AG04450 (cell line): ENCODE data around the gene PRKD3. TPM values are rescaled to one million over a fixed set of nuclear protein-coding genes. Genes with fewer than 3 reads are reported as not detected.

Experiments used
- CTCF ChIA-PET: fragments of 300-600, 350-600 bp; formaldehyde crosslinking; extraction: SDS; loops from one replicate; lab custom pipeline; 2022; ENCODE audit warnings: antibody characterized with exemption, inconsistent platforms; lab: Charles Lee
- POLR2A ChIA-PET: fragments of 350-600 bp; formaldehyde crosslinking; extraction: SDS; loops from one replicate; lab custom pipeline; 2021; ENCODE audit warnings: antibody characterized with exemption, inconsistent platforms; lab: Yijun Ruan, JAX
- DNase-seq: peaks from one replicate; pipeline ENCODE4 v3.0.0-alpha.2; 2011; ENCODE audit warnings: low read depth, low spot score
- H3K27ac ChIP-seq: one replicate; pipeline ENCODE4 v1.5.1; 2012; ENCODE audit warnings: low read depth, low read length, control low read depth
- H3K27me3 ChIP-seq: one replicate; pipeline ENCODE4 v1.6.0; 2012; ENCODE audit warnings: low read length; ENCODE audit not compliant: control insufficient read depth, insufficient read depth
- H3K4me3 ChIP-seq: 2 replicates; pipeline ENCODE4 v1.5.1; 2011; ENCODE audit warnings: mild to moderate bottlenecking, low read depth, low read length, control low read depth
- H3K9me3 ChIP-seq: 2 replicates; pipeline ENCODE4 v1.5.1; 2012; ENCODE audit warnings: low read length; ENCODE audit not compliant: control insufficient read depth, insufficient read depth
- CTCF ChIP-seq: IDR thresholded peaks from 2 replicates; pipeline ENCODE4 v1.5.1; 2011; ENCODE audit warnings: low read depth, low read length, control low read depth, inconsistent platforms
- polyA plus RNA-seq: library from polyadenylated mRNA; depleted of rRNA; stranded (reverse); fragments of >200 nt; gene quantifications from 2 replicates; pipeline ENCODE4 v1.2.3, GENCODE V29; 2011

The PRKD3 gene
- polyA plus RNA-seq, 1 experiment: 49.5 TPM

DNA sequence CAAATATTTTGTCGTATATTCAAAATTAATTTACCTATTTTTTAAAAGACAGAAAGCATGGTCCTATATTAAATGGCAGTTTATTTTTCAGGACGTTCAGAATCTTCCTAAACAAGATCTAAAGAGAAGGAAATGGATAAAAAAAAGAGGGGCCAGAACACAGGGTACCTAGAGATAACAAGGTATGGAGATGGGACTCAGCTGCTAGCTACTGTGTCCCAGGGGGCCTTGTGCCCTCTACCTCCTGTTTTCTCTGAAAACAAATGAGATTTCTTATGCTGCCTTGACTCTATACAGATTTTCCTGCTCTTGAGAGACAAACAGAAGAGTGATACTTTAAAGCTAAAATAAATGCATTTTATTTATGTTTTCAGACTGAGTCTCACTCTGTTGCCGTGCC, 9.3 kb downstream of the PRKD3 start:
- Histone ChIP-seq H3K4me3 (no peak overlapping the region), H3K27me3 (no peaks in the 10 kb centered on the region), H3K9me3 (no peaks in the 10 kb centered on the region), H3K27ac (no peak overlapping the region)
- ChIA-PET CTCF (no interaction called here), POLR2A (interaction anchor here (0.6 kb wide), 1 partner anchor 487 kb away, joined by 3 read pairs; no protein-coding TSS in a partner anchor)
- no peak for TF ChIP-seq CTCF
- DNase-seq: no peak

GRCh38 chr2:37307500-37307899, 17.1 kb downstream of the PRKD3 start:
- ChIA-PET POLR2A (no interaction called here), CTCF (no interaction called here)

GRCh38 chr2:37306024-37306423, 18.6 kb downstream of the PRKD3 start:
- Histone ChIP-seq H3K27me3 (no peaks in the 10 kb centered on the region), H3K9me3 (peaks cover 5% of the 10 kb centered on the region; the same call in 1 of the 2 replicates), H3K27ac (no peak overlapping the region), H3K4me3 (no peak overlapping the region)
- CTCF ChIA-PET: no interaction called here
- POLR2A ChIA-PET: no interaction called here
- TF ChIP-seq CTCF: no peak
- no peak for DNase-seq

More at GRCh38 chr2:37307500-37307899, 17.1 kb downstream of the PRKD3 start:
- H3K4me3 ChIP-seq: no peak overlapping the region
- DNase-seq: no peak
- H3K27me3 ChIP-seq: no peaks in the 10 kb centered on the region
- H3K27ac ChIP-seq: no peak overlapping the region
- peaks cover 5% of the 10 kb centered on the region; the same call in 1 of the 2 replicates for H3K9me3 ChIP-seq
- no peak for TF ChIP-seq CTCF

GRCh38 chr2:37302701-37303252, 21.9 kb downstream of the PRKD3 start:
- ChIA-PET POLR2A (no interaction called here), CTCF (no interaction called here)
- Histone ChIP-seq H3K4me3 (no peak overlapping the region), H3K9me3 (peaks cover 5% of the 10 kb centered on the region; the same call in 1 of the 2 replicates), H3K27ac (no peak overlapping the region), H3K27me3 (no peaks in the 10 kb centered on the region)
- no peak for TF ChIP-seq CTCF
- DNase-seq: no peak

DNA sequence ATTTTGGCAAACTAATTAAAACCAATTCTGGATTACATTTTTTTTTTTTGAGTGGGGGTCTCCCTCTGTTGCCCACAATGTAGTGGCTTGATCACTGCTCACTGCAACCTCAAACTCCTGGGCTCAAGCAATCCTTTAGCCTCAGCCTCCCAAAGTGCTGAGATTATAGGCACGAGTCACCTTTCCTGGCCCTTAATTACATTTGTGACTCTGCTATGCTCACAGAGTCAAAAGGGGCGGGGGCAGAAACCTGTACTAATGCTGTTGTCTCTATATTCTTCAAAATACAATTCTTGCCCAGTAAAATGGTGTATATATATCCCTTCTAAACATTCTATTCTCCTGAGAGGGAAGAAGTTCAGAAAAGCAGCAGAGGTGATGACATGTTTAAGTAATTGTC, 23.2 kb downstream of the PRKD3 start:
- ChIA-PET CTCF (interaction anchor here (1.0 kb wide), 1 partner anchor 94 kb away, joined by 3 read pairs; no protein-coding TSS in a partner anchor), POLR2A (no interaction called here)
- DNase-seq: no peak
- TF ChIP-seq CTCF: no peak
- Histone ChIP-seq H3K27ac (no peak overlapping the region), H3K9me3 (peaks cover 5% of the 10 kb centered on the region; the same call in 1 of the 2 replicates), H3K27me3 (no peaks in the 10 kb centered on the region), H3K4me3 (no peak overlapping the region)
